IPS-18a (cell line): ENCODE results near the gene CAPN7.
"Not testable (repeated sequence)": the region's sequence is repeated elsewhere in the genome, so short reads cannot be mapped to it uniquely, and the experiment has no call there.

ENCODE experiments used
- H3K27ac ChIP-seq: one replicate; pipeline ENCODE4 v1.5.1; 2013; ENCODE audit warnings: low read length
- H3K27me3 ChIP-seq: one replicate; pipeline ENCODE4 v1.6.1; 2013; ENCODE audit warnings: mild to moderate bottlenecking, low read length; ENCODE audit not compliant: control insufficient read depth, insufficient read depth
- H3K36me3 ChIP-seq: one replicate; pipeline ENCODE4 v1.6.1; 2013; ENCODE audit warnings: low read depth, low read length; ENCODE audit not compliant: control insufficient read depth
- H3K4me1 ChIP-seq: one replicate; pipeline ENCODE4 v1.6.1; 2013; ENCODE audit warnings: low read depth, low read length; ENCODE audit not compliant: control insufficient read depth
- H3K4me3 ChIP-seq: one replicate; pipeline ENCODE4 v1.5.1; 2013; ENCODE audit warnings: low read length
- H3K9ac ChIP-seq: one replicate; pipeline ENCODE4 v1.6.1; 2013; ENCODE audit warnings: mild to moderate bottlenecking, low read length, moderate library complexity
- H3K9me3 ChIP-seq: one replicate; pipeline ENCODE4 v1.6.1; 2013; ENCODE audit warnings: low read depth, low read length; ENCODE audit not compliant: control insufficient read depth

The CAPN7 gene

GRCh38 chr3:15205934-15206661 is at the start of gene CAPN7:
TSS of gene CAPN7 (plus strand) at chr3:15206246. CDS start at chr3:15206496, 250 bp downstream.
- H3K9ac ChIP-seq, result peak within 1 kb of the TSS; percentile 72
- H3K9me3 ChIP-seq, result no peaks in the 10 kb centered on the region
- no peaks in the 10 kb centered on the region for H3K36me3 ChIP-seq
- peaks cover 3% of the 10 kb centered on the region for H3K4me1 ChIP-seq
- peak within 1 kb of the TSS; percentile 91 for H3K4me3 ChIP-seq
- no peak within 1 kb of the TSS for H3K27ac ChIP-seq
- H3K27me3 ChIP-seq, result no peaks in the 10 kb centered on the region

DNA sequence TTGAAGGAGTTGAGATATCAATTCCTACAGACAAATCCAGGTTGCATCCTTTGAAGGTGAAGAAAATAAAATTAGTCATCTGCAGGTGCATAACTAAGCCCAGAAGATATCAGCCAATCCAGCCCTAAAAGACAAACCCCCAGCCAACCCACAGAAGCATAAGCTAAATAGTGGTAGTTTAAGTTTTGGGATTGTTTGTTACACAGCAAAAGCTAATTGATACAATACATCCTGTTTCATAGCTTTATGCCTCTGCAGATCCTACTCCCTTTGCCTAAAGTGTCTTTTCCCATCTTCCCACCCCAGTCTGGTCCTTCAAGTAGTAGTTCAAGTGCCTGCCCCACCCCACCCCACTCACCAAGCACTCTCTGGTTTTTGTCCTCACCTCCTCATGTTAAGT is 48.6 kb upstream of the CAPN7 start:
- no peaks in the 10 kb centered on the region for H3K27me3 ChIP-seq
- no peak overlapping the region for H3K9ac ChIP-seq
- no peaks in the 10 kb centered on the region for H3K36me3 ChIP-seq

GRCh38 chr3:15159501-15160136 is 46.4 kb upstream of the CAPN7 start:
- Histone ChIP-seq H3K4me1 (no peaks in the 10 kb centered on the region), H3K36me3 (no peaks in the 10 kb centered on the region), H3K27me3 (no peaks in the 10 kb centered on the region), H3K9ac (no peak overlapping the region), H3K9me3 (no peaks in the 10 kb centered on the region), H3K4me3 (no peak overlapping the region), H3K27ac (no peak overlapping the region)

More for the DNA sequence above, 48.6 kb upstream of the CAPN7 start:
- no peaks in the 10 kb centered on the region for H3K4me1 ChIP-seq
- H3K27ac ChIP-seq, result no peak overlapping the region
- no peaks in the 10 kb centered on the region for H3K9me3 ChIP-seq
- no peak overlapping the region for H3K4me3 ChIP-seq

- Histone ChIP-seq H3K36me3 (no peaks in the 10 kb centered on the region), H3K9ac (no peak overlapping the region), H3K27ac (no peak overlapping the region), H3K4me3 (no peak overlapping the region), H3K27me3 (no peaks in the 10 kb centered on the region), H3K4me1 (no peaks in the 10 kb centered on the region), H3K9me3 (no peaks in the 10 kb centered on the region)
These were observed 45.4 kb upstream of the CAPN7 start for GRCh38 chr3:15160662-15161061.

DNA sequence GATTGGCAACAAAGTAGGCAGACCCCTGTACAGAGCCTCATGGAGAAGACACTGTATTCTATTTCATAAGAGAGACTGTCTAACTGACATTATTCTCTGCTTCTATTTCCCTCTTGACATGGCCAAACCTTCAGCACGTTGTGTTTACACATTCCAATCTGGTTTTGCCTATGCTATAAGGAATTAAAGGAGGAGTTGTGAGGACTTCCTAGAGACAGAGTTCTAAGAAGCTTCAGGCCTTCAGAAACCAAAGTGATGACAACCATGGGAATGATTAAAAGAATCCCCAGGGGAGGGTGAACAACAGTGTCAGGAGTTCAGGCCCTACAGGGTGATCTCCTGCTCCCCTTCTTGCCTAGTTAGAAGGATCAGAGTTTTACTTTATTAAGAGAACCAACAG is 44.9 kb upstream of the CAPN7 start:
- no peaks in the 10 kb centered on the region for H3K4me1 ChIP-seq
- H3K4me3 ChIP-seq, result no peak overlapping the region
- no peak overlapping the region for H3K9ac ChIP-seq
- no peak overlapping the region for H3K27ac ChIP-seq
- H3K9me3 ChIP-seq, result no peaks in the 10 kb centered on the region
- no peaks in the 10 kb centered on the region for H3K27me3 ChIP-seq
- no peaks in the 10 kb centered on the region for H3K36me3 ChIP-seq

DNA sequence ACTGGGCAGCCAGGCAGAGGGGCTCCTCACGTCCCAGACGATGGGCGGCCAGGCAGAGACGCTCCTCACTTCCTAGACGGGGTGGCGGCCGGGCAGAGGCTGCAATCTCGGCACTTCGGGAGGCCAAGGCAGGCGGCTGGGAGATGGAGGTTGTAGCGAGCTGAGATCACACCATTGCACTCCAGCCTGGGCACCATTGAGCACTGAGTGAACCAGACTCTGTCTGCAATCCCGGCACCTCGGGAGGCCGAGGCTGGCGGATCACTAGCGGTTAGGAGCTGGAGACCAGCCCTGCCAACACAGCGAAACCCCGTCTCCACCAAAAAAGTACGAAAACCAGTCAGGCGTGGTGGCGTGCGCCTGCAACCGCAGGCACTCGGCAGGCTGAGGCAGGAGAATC is 42.4 kb upstream of the CAPN7 start:
- not testable (repeated sequence) for H3K9ac ChIP-seq, H3K9me3 ChIP-seq, H3K4me3 ChIP-seq, H3K4me1 ChIP-seq, H3K27me3 ChIP-seq, H3K27ac ChIP-seq, H3K36me3 ChIP-seq

GRCh38 chr3:15164340-15164739 is 41.7 kb upstream of the CAPN7 start:
- H3K4me3 ChIP-seq, result no peak overlapping the region
- no peaks in the 10 kb centered on the region for H3K9me3 ChIP-seq
- no peaks in the 10 kb centered on the region for H3K36me3 ChIP-seq
- no peak overlapping the region for H3K9ac ChIP-seq
- H3K27me3 ChIP-seq, result no peaks in the 10 kb centered on the region
- no peak overlapping the region for H3K27ac ChIP-seq
- no peaks in the 10 kb centered on the region for H3K4me1 ChIP-seq

DNA sequence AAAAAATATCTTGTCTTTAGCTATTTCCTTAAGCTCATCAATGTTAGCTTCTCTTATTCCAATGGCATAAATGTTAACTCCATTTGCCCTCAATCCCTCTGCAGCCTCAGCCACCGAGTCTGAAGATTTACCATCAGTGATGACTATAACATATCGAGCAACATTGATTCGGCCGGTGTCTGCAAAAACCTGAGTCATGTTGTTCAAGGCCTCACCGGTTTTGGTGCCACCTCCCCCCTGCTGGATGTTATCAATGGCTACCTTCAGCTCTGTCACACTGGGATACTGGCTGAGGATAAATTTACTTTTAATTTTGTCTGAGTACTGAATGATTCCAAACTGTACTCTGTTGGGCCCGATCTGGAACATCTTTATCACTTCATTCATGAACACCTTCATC is 41.0 kb upstream of the CAPN7 start:
- H3K27ac ChIP-seq, result no peak overlapping the region
- no peaks in the 10 kb centered on the region for H3K9me3 ChIP-seq
- H3K9ac ChIP-seq, result no peak overlapping the region
- no peaks in the 10 kb centered on the region for H3K4me1 ChIP-seq
- H3K36me3 ChIP-seq, result no peaks in the 10 kb centered on the region
- no peak overlapping the region for H3K4me3 ChIP-seq
- no peaks in the 10 kb centered on the region for H3K27me3 ChIP-seq

DNA sequence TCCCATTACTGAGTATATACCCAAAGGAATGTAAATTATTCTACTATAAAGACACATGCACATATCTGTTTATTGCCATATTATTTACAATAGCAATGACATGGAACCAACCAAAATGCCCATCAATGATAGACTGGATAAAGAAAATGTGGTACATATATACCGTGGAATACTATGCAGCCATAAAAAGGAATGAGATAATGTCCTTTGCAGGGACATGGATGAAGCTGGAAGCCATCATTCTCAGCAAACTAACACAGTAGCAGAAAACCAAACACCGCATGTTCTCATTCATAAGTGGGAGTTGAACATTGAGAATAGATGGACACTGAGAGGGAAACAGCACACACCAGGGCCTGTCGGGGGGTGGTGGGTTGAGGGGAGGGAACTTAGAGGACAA is 39.7 kb upstream of the CAPN7 start:
- not testable (repeated sequence) for H3K4me1 ChIP-seq, H3K4me3 ChIP-seq, H3K9me3 ChIP-seq, H3K27me3 ChIP-seq, H3K27ac ChIP-seq, H3K9ac ChIP-seq, H3K36me3 ChIP-seq

GRCh38 chr3:15171096-15171495 is 35.0 kb upstream of the CAPN7 start:
- H3K9me3 ChIP-seq, result no peaks in the 10 kb centered on the region
- no peak overlapping the region for H3K9ac ChIP-seq
- H3K4me3 ChIP-seq, result no peak overlapping the region
- H3K4me1 ChIP-seq, result no peaks in the 10 kb centered on the region
- no peaks in the 10 kb centered on the region for H3K36me3 ChIP-seq
- H3K27me3 ChIP-seq, result no peaks in the 10 kb centered on the region
- H3K27ac ChIP-seq, result no peak overlapping the region

DNA sequence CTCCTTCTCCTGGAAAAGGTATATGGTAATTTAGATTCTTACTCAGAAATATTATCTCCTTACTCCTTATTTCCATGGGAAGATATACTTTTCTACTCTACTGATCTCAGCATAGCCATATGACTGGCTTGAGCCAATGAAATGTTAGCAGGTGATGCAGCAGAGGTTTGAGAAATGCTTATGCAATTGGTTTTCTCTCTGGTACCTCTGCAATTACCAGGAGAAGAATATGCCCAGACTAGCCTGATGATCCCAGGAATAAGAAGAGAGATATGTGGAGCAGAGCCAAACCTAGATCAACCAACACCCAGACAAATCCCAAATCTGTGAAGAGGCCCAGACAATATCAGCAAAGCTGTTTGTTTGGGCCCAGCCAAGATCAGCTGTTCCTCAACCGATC is 33.2 kb upstream of the CAPN7 start:
- no peaks in the 10 kb centered on the region for H3K36me3 ChIP-seq
- no peaks in the 10 kb centered on the region for H3K27me3 ChIP-seq
- no peaks in the 10 kb centered on the region for H3K9me3 ChIP-seq

GRCh38 chr3:15174953-15175352 is 31.1 kb upstream of the CAPN7 start:
- Histone ChIP-seq H3K9me3 (no peaks in the 10 kb centered on the region), H3K9ac (no peak overlapping the region), H3K4me3 (no peak overlapping the region), H3K4me1 (no peaks in the 10 kb centered on the region), H3K36me3 (no peaks in the 10 kb centered on the region), H3K27me3 (no peaks in the 10 kb centered on the region), H3K27ac (no peak overlapping the region)

More for the DNA sequence above, 33.2 kb upstream of the CAPN7 start:
- no peak overlapping the region for H3K27ac ChIP-seq
- H3K4me1 ChIP-seq, result no peaks in the 10 kb centered on the region
- no peak overlapping the region for H3K4me3 ChIP-seq
- H3K9ac ChIP-seq, result no peak overlapping the region
